ENCODE data around the gene CDC14A.
A peak's percentile ranks its signal among the peaks of the same experiment; 100 is the strongest.

CDC14A gene

GRCh38 chr1:100452641-100453040 lies 100.3 kb downstream of the CDC14A start:
- no peak for DNase-seq (ENCODE audit: low spot score)

- DNase-seq (ENCODE audit: low spot score), result no peak
Observed at GRCh38 chr1:100455478-100456072, 103.3 kb downstream of the CDC14A start.

- no peak for DNase-seq (ENCODE audit: low spot score)
Observed at GRCh38 chr1:100456880-100457279, 104.6 kb downstream of the CDC14A start.

GRCh38 chr1:100457683-100458082 lies 105.4 kb downstream of the CDC14A start:
- no peak for DNase-seq (ENCODE audit: low spot score)

- DNase-seq (ENCODE audit: low spot score), result no peak
Observed at GRCh38 chr1:100458661-100459357, 106.5 kb downstream of the CDC14A start.

GRCh38 chr1:100459358-100460114 lies 107.2 kb downstream of the CDC14A start:
- DNase-seq (ENCODE audit: low spot score), result peak; percentile 65

GRCh38 chr1:100461222-100461621 lies 108.9 kb downstream of the CDC14A start:
- no peak for DNase-seq (ENCODE audit: low spot score)

- DNase-seq (ENCODE audit: low spot score), result no peak
Observed at GRCh38 chr1:100462326-100463025, 110.2 kb downstream of the CDC14A start.

- DNase-seq (ENCODE audit: low spot score), result peak; percentile 62
Observed at GRCh38 chr1:100463791-100464424, 111.6 kb downstream of the CDC14A start.

- no peak for DNase-seq (ENCODE audit: low spot score)
Observed at GRCh38 chr1:100469578-100469977, 117.3 kb downstream of the CDC14A start.

- DNase-seq (ENCODE audit: low spot score), result no peak
Observed at GRCh38 chr1:100474834-100475233, 122.5 kb downstream of the CDC14A start.

GRCh38 chr1:100476735-100477290 lies 124.5 kb downstream of the CDC14A start:
- no peak for DNase-seq (ENCODE audit: low spot score)

- DNase-seq (ENCODE audit: low spot score), result no peak
Observed at GRCh38 chr1:100478816-100479215, 126.5 kb downstream of the CDC14A start.

GRCh38 chr1:100479620-100480338 lies 127.5 kb downstream of the CDC14A start:
- no peak for DNase-seq (ENCODE audit: low spot score)

GRCh38 chr1:100481303-100481702 lies 129.0 kb downstream of the CDC14A start:
- DNase-seq (ENCODE audit: low spot score), result no peak

GRCh38 chr1:100482167-100482566 lies 129.9 kb downstream of the CDC14A start:
- no peak for DNase-seq (ENCODE audit: low spot score)

- DNase-seq (ENCODE audit: low spot score), result no peak
Observed at GRCh38 chr1:100482748-100483147, 130.4 kb downstream of the CDC14A start.

GRCh38 chr1:100483230-100483629 lies 130.9 kb downstream of the CDC14A start:
- DNase-seq (ENCODE audit: low spot score), result no peak

GRCh38 chr1:100485855-100486258 lies 133.6 kb downstream of the CDC14A start:
- no peak for DNase-seq (ENCODE audit: low spot score)

GRCh38 chr1:100494393-100495084 lies 142.2 kb downstream of the CDC14A start:
- DNase-seq (ENCODE audit: low spot score), result peak; percentile 36
